ENCODE results near the gene SELENON.

The SELENON gene

DNA sequence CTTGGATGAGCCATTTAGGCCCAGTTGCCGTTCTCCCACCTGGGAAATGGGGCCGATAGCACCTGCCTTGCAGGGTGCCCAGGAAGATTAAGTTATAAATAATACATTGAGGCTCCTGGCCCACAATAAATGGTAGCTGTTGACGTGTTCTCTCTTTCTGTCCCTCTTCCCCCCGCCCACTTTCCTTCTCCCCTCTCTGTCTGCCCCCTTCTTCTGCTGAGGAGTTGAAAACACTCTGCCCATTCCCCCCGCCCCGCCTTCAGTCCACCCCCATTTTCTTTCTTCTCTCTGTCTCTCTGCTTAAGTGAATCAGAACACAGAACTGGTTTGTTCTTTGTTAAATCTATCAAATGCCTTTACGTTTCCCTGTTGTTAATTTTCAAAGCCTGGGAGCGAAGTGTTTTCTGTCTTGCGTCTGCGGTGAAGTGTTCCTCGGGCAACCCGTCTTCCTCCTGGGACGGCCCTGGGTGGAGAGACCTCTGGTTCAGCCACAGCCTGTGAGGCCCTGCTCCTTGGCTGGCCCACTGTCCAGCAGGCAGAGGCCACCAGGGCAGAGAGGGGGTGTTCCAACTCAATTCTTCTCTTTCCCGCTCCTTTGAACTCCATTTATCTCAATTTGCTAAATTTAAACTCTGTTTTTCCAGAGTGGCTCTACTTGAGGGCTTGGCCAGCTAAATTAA is 29.3 kb upstream of the SELENON start:
- no peak for DNase-seq

- peak; percentile 73 for DNase-seq
These were observed 28.5 kb upstream of the SELENON start for GRCh38 chr1:25771221-25772114.

DNA sequence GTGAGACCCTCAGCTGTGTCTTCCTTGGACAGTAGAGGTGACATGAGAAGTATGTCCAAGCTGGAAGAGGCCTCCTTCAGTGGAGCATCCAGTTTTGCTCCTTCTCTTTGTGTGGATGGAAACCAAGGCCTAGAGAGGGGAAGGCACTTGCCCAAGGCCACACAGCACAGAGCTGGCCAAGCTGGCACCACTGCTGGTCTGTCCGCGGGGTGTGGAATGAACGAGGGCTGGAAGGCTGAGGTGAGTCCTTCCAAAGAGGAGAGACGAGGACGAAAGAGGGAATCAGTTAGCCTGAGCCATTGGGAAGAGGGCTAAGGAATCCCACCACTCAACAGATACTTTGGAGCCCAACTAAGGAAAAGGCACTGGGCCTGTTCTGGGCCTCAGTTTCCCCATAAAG is 27.8 kb upstream of the SELENON start:
- no peak for DNase-seq

DNA sequence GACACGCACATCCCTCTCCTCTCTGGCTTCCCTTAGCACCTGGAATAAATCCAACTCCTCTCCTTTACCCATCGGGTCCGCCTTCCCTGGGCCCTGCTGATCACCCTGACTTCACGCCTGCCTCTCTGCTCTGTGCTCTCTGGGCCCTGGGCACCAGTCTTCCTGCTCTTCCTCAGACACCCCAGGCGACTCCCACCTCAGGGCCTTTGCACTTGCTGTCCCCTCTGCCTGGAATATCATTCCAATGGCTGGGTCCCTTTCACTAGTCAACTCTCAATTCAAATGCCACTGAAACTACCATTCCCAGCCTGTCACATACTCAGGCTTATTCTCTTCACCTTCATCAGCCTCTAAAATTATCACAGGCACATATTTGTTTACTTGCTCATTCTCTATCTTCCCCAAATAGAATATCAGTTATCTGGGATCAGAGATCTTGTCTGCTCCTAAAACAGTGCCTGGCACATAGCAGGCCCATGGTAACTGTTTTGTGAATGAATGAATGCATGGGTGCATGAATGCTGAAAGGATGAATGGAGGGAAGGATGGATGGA is 27.2 kb upstream of the SELENON start:
- no peak for DNase-seq

DNA sequence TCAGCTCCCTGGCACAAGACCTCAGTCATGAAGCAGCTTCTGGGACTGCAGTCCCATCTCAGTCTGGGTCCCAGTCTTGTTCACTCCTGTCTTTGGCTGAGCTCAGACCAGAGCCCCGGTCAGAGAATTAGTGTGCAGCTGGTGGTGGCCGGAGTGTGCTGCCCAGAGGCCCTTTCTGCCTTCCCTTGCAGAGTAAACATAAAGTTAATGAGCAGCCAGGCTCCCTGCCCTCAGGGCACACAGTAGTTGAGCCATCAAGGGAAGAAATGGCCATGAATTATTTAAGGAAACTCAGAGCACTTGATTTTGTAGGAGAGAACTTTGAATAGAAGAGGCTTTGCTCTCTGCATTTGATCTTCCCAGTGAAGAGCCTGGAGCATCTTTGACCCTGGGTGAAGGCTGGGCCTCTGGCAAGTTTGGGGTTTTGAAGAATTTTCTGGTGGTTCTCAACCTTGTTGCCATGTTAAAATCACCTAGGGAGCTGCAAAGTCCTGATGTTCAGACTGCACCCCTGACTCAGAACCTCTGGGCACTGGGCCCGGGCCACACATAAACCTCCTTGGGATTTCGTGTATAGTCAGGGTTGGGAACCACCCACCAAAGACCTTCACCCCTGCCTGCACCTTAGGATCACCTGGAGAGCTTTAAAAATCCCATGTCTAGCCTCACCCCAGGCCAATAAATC is 26.4 kb upstream of the SELENON start:
- no peak for DNase-seq

DNA sequence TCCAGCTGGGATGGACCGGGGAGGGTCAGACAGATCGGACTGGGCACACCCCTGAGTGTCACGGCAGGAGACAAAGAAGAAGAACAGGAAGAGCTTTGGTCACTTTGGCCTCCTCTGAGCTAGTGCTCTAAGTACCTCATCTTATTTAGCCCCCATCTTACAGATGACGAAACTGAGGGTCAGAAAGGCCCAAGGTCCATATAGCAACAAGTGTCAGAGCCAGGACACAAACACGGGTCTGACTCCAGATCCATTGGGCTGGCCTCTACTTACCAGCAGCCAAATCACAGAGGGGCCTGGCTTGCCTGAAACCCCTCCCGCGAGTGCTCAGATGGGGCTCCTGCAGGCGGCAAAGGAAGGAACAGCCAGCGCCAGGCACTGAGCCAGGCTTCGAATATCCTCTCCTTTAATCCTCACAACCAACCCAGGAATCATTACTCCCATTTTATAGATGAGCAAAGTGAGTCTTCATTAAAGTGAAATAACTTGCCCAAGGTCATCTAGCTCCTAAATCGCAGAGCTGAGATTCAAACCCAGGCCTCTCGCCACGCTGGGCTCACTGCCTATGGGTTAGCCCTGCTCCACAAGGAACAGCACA is 25.7 kb upstream of the SELENON start:
- no peak for DNase-seq

GRCh38 chr1:25774921-25775771 is 24.8 kb upstream of the SELENON start:
- DNase-seq, result no peak

- no peak for DNase-seq
These were observed 20.6 kb upstream of the SELENON start for GRCh38 chr1:25779388-25779787.

DNA sequence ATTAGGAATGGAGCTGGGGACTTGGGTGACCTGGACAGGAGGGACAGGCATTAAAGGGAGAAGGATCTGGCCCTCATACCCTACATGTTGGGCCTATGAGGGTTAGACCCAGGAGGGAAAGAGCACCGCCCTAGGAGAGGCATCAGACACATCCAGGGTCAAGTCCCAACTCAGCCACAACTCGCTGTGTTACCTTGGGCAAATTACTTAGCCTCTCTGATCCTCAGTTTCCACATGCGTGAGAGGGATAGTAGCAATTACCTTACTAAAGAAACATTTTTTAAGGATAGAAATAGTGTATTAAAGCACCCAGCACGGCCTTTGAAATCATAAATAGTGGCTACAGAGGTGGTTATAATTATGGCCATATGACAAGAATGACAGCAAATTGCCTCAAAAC is 20.1 kb upstream of the SELENON start:
- no peak for DNase-seq

DNA sequence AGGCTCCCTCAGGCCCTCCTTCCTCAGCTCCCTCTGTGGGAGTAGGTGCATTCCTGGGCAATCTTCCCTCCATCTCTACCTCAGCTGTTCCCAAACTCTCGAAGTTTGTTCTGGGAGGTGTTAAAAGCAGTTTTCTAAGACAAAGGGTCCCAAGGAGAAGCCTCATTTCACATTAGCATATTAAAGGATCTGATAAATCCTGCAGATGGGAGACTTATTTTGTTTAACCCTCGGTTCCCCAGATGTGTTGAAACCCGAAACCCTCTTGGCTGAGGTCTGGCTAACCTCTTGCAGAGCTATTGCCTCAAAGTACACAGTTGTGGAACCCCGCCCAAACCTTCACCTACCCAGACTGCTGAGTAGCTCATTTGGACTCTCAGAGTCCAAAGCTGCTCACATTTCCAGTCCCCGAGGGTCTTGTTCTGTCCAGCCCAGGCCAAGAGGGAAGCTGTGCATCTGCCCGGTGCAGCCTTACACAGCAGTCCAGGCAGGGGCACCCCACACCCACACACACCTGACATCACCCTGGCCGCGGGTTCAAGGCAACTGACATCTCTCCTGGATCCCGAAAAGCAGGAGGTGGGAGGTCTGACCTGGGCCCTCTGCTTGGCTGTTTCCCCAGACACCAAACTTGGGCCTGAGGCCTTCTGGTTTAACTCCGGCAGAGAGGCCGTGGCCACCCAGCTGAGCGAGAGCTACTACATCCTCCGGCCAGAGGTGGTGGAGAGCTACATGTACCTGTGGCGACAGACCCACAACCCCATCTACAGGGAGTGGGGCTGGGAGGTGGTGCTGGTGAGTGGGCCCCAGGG is 19.5 kb upstream of the SELENON start:
- DNase-seq, result no peak

- DNase-seq, result no peak
These were observed 18.9 kb upstream of the SELENON start for GRCh38 chr1:25781130-25781433.

DNA sequence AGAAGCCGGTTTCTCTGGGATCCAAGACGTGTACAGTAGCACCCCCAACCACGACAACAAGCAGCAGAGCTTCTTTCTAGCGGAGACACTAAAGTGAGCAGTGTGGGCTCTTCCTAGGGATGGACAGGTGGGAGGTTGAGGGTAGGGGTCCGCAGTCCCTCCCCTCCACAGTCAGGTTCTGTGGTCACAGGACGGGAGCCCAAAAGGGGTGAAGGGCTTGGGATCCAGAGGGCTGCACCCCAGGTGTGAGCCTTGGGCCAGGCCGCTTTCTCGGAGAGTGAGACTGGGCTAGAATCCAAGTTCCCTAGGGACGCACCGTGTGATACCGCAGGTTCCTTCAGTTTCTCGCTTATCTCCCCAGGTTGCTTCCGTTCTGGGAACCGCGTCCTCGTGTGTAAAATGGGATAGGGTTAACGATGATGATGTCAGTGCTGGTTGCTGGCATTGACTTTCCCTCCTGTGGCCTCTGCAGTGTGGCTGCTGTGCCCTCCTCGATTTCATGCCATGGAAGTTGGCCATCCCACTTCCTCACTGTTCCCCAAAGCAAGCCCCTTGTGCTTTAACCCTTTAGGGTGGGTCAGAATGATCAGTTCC is 17.3 kb upstream of the SELENON start:
- no peak for DNase-seq

GRCh38 chr1:25784575-25785051 is 15.4 kb upstream of the SELENON start:
- no peak for DNase-seq

GRCh38 chr1:25785333-25786067 is 14.5 kb upstream of the SELENON start:
- DNase-seq, result no peak

GRCh38 chr1:25786887-25787759 is 12.9 kb upstream of the SELENON start:
- no peak for DNase-seq

DNA sequence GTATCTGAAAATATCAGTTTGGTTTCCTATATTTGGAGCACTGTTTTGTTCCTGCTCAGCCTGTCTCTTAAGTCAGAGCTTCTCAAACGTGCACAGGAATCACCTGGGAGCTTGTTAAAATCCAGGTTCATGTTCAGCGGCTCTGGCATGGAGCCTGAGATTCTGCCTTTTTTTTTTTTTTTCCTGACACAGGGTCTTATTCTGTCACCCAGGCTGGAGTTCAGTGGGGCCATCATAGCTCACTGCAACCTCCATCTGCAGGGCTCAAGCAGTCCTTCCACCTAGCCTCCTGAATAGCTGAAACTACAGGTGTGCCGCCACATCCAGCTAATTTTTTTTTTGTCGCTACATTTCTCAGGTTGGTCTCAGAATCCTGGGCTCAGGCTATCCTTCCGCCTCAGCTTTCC is 12.2 kb upstream of the SELENON start:
- DNase-seq, result no peak

GRCh38 chr1:25790472-25790871 is 9.5 kb upstream of the SELENON start:
- DNase-seq, result no peak

DNA sequence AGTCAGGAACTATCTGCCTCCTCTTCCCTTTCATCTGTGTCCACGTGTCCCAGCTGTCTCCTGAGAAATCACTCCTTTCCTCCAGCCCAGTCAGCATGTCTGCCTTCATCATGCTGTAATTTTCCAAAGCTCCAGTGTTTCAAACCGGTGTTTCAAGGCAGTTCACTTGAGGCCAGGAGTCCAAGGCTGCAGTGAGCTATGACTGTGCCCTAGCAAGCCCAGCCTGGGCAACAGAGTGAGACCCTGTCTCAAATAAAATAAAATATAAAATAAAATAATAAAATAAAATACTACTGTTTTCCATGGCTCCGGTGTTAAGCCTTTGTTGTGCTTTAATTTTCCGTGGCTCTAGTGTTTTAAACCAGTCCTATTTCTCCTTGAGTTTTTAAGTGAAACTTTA is 7.9 kb upstream of the SELENON start:
- DNase-seq, result no peak

GRCh38 chr1:25793585-25794170 is 6.3 kb upstream of the SELENON start:
- no peak for DNase-seq
